Parathyroid adenoma (tissue), 2 donors: ENCODE data around the gene SMC6.

Experiments
- H2AFZ ChIP-seq: fragments of 300-600 bp; sonication (generic); one replicate; pipeline ENCODE4 v1.7.0; 2017; ENCODE audit warnings: antibody characterized with exemption, mild to moderate bottlenecking
- H3K27ac ChIP-seq: fragments of 300-600 bp; sonication (generic); one replicate; pipeline ENCODE4 v1.7.0; 2017
- H3K27me3 ChIP-seq: fragments of 300-600 bp; sonication (generic); one replicate; pipeline ENCODE4 v1.7.0; 2017; ENCODE audit warnings: low read length; ENCODE audit not compliant: control insufficient read depth, insufficient read depth
- H3K36me3 ChIP-seq: fragments of 300-600 bp; sonication (generic); one replicate; pipeline ENCODE4 v1.7.0; 2017; ENCODE audit warnings: low read length; ENCODE audit not compliant: control insufficient read depth, insufficient read depth
- H3K4me1 ChIP-seq: fragments of 300-600 bp; sonication (generic); one replicate; pipeline ENCODE4 v1.7.0; 2017; ENCODE audit warnings: control low read depth
- H3K4me2 ChIP-seq: fragments of 300-600 bp; sonication (generic); one replicate; pipeline ENCODE4 v1.7.0; 2017; ENCODE audit warnings: low read length
- H3K4me3 ChIP-seq: fragments of 300-600 bp; sonication (generic); one replicate; pipeline ENCODE4 v1.7.0; 2017; ENCODE audit warnings: low read depth, low read length
- H3K79me2 ChIP-seq: fragments of 300-600 bp; sonication (generic); one replicate; pipeline ENCODE4 v1.7.0; 2017; ENCODE audit warnings: control low read depth
- H3K9ac ChIP-seq: fragments of 300-600 bp; sonication (generic); one replicate; pipeline ENCODE4 v1.7.0; 2017; ENCODE audit warnings: mild to moderate bottlenecking
- H3K9me3 ChIP-seq: fragments of 300-600 bp; sonication (generic); one replicate; pipeline ENCODE4 v1.7.0; 2017; ENCODE audit warnings: low read length; ENCODE audit not compliant: control insufficient read depth
- CTCF ChIP-seq: fragments of 300-600 bp; sonication (generic); IDR thresholded peaks from one replicate; pipeline ENCODE4 v1.7.0; 2017; ENCODE audit warnings: antibody characterized with exemption, mild to moderate bottlenecking
- donor health status: primary hyperparathyroidism.

SMC6 gene

GRCh38 chr2:17728210-17728609 lies 25.4 kb downstream of the SMC6 start:
- H3K27ac ChIP-seq: no peak overlapping the region

GRCh38 chr2:17719562-17720371 lies 33.8 kb downstream of the SMC6 start:
- H3K27ac ChIP-seq: no peak overlapping the region
- H3K27me3 ChIP-seq: no peaks in the 10 kb centered on the region
- H2AFZ ChIP-seq: no peak overlapping the region
- H3K4me3 ChIP-seq: no peak overlapping the region
- H3K4me1 ChIP-seq: no peaks in the 10 kb centered on the region
- no peaks in the 10 kb centered on the region for H3K9me3 ChIP-seq
- no peak overlapping the region for H3K4me2 ChIP-seq
- H3K79me2 ChIP-seq: no peaks in the 10 kb centered on the region
- no peaks in the 10 kb centered on the region for H3K36me3 ChIP-seq
- TF ChIP-seq CTCF: peak; percentile 79
- no peak overlapping the region for H3K9ac ChIP-seq

More at GRCh38 chr2:17728210-17728609, 25.4 kb downstream of the SMC6 start:
- H3K4me2 ChIP-seq: no peak overlapping the region
- no peaks in the 10 kb centered on the region for H3K27me3 ChIP-seq
- H2AFZ ChIP-seq: no peak overlapping the region
- no peaks in the 10 kb centered on the region for H3K36me3 ChIP-seq
- H3K9ac ChIP-seq: no peak overlapping the region
- H3K9me3 ChIP-seq: no peaks in the 10 kb centered on the region
- H3K79me2 ChIP-seq: no peaks in the 10 kb centered on the region
- no peak for TF ChIP-seq CTCF
- H3K4me1 ChIP-seq: no peaks in the 10 kb centered on the region
- H3K4me3 ChIP-seq: no peak overlapping the region

- Histone ChIP-seq H3K9me3 (no peaks in the 10 kb centered on the region), H3K9ac (no peak overlapping the region), H3K27me3 (no peaks in the 10 kb centered on the region), H3K4me2 (no peak overlapping the region), H3K4me3 (no peak overlapping the region), H3K4me1 (no peaks in the 10 kb centered on the region), H2AFZ (no peak overlapping the region), H3K27ac (no peak overlapping the region), H3K36me3 (no peaks in the 10 kb centered on the region), H3K79me2 (no peaks in the 10 kb centered on the region)
- TF ChIP-seq CTCF: no peak
Measured at GRCh38 chr2:17718689-17719088, 34.9 kb downstream of the SMC6 start.

GRCh38 chr2:17717666-17718065 lies 35.9 kb downstream of the SMC6 start:
- no peak overlapping the region for H3K4me3 ChIP-seq
- no peaks in the 10 kb centered on the region for H3K79me2 ChIP-seq
- no peaks in the 10 kb centered on the region for H3K4me1 ChIP-seq
- no peak overlapping the region for H3K27ac ChIP-seq
- no peak overlapping the region for H3K4me2 ChIP-seq
- no peak for TF ChIP-seq CTCF
- no peak overlapping the region for H3K9ac ChIP-seq
- H3K27me3 ChIP-seq: no peaks in the 10 kb centered on the region
- no peaks in the 10 kb centered on the region for H3K36me3 ChIP-seq
- H3K9me3 ChIP-seq: no peaks in the 10 kb centered on the region
- no peak overlapping the region for H2AFZ ChIP-seq

- Histone ChIP-seq H3K79me2 (no peaks in the 10 kb centered on the region), H2AFZ (no peak overlapping the region), H3K36me3 (no peaks in the 10 kb centered on the region), H3K9ac (no peak overlapping the region), H3K4me1 (no peaks in the 10 kb centered on the region), H3K27me3 (no peaks in the 10 kb centered on the region), H3K4me3 (no peak overlapping the region), H3K4me2 (no peak overlapping the region), H3K27ac (no peak overlapping the region), H3K9me3 (no peaks in the 10 kb centered on the region)
- no peak for TF ChIP-seq CTCF
Measured at GRCh38 chr2:17713291-17713690, 40.3 kb downstream of the SMC6 start.
